HepG2 (cell line): ENCODE data around the gene CFAP61. TPM values are rescaled to one million over a fixed set of nuclear protein-coding genes. Genes with fewer than 3 reads are reported as not detected.
A peak's percentile ranks its signal among the peaks of the same experiment; 100 is the strongest.

Experiments
- ATAC-seq: fragments of 200-7000 bp; cut with Tn5 transposase; 3 replicates; pipeline ENCODE4 v1.9.1; 2020; ENCODE audit warnings: mild to moderate bottlenecking, moderate library complexity
- BruUV-seq: library from RNA; stranded (reverse); fragments of 400-500 nt; replicated peaks from 2 replicates; lab custom pipeline; 2021; lab: Mats Ljungman, UMichigan
- CTCF ChIA-PET: fragments of 300-600 bp; formaldehyde crosslinking; extraction: SDS; loops from one replicate; lab custom pipeline; 2021; ENCODE audit warnings: low total read pairs, inconsistent platforms, low intra/inter-chr PET ratio; lab: Yijun Ruan, JAX
- POLR2A ChIA-PET: fragments of 350-600 bp; sonication (Branson Sonifier 250); formaldehyde crosslinking; loops from one replicate; lab custom pipeline; 2020; ENCODE audit warnings: antibody characterized with exemption, inconsistent platforms; lab: Yijun Ruan, JAX
- DNase-seq: peaks from one replicate; pipeline ENCODE4 v3.0.0-alpha.2; 2015; ENCODE audit warnings: low spot score
- FAIRE-seq: peaks from 3 replicates; lab custom pipeline; 2011; peaks lifted over from hg19 to GRCh38; lab: Jason Lieb, UNC
- H2AFZ ChIP-seq: one replicate; pipeline ENCODE4 v1.6.1; 2011; ENCODE audit warnings: low read length, inconsistent platforms
- H3K27ac ChIP-seq: fragments of 300-600 bp; 3 replicates; pipeline ENCODE4 v1.8.0; 2011; ENCODE audit warnings: mixed run types, mild to moderate bottlenecking, mixed read lengths, low read length, inconsistent platforms; ENCODE audit not compliant: insufficient read depth; ENCODE audit errors: extremely low read length
- H3K27me3 ChIP-seq, 2 experiments: fragments of 200-600 bp in 1 of 2; 2 replicates in 1 of 2; 3 replicates in 1 of 2; pipeline versions ENCODE4 v1.6.0 to v1.8.0; 2011; ENCODE audit warnings: low read length in 2 of 2, mild to moderate bottlenecking in 2 of 2, moderate library complexity in 2 of 2, inconsistent platforms in 1 of 2; ENCODE audit not compliant: insufficient read depth in 2 of 2, control insufficient read depth in 1 of 2
- H3K36me3 ChIP-seq, 2 experiments: fragments of 200-600 bp in 1 of 2; replicated peaks in 1 of 2; 2 replicates in 1 of 2; 3 replicates in 1 of 2; pipeline versions ENCODE4 v1.5.1 to v1.8.0; 2011; ENCODE audit warnings: low read length in 2 of 2, inconsistent platforms in 1 of 2; ENCODE audit not compliant: insufficient read depth in 2 of 2, control insufficient read depth in 1 of 2
- H3K4me1 ChIP-seq: 2 replicates; pipeline ENCODE4 v1.5.1; 2012; ENCODE audit warnings: low read length, inconsistent platforms; ENCODE audit not compliant: insufficient read depth
- H3K4me2 ChIP-seq: 2 replicates; pipeline ENCODE4 v1.6.0; 2011; ENCODE audit warnings: low read depth, low read length, inconsistent platforms
- H3K4me3 ChIP-seq, 3 experiments: fragments of 200-600 bp in 1 of 3; sonication (generic), shearing (Covaris generic) in 1 of 3; replicated peaks in 1 of 3; 2 replicates each; pipeline ENCODE4 v1.5.1; 2011 to 2016; ENCODE audit warnings: low read length in 3 of 3, inconsistent platforms in 2 of 3, low read depth in 2 of 3, mild to moderate bottlenecking in 2 of 3, control low read depth in 1 of 3, mixed read lengths in 1 of 3; ENCODE audit not compliant: insufficient read depth in 1 of 3
- H3K79me2 ChIP-seq: one replicate; pipeline ENCODE4 v1.6.1; 2011; ENCODE audit warnings: low read length, inconsistent platforms; ENCODE audit not compliant: insufficient read depth
- H3K9ac ChIP-seq: 2 replicates; pipeline ENCODE4 v1.6.0; 2011; ENCODE audit warnings: mild to moderate bottlenecking, low read depth, low read length, inconsistent platforms; ENCODE audit not compliant: insufficient read depth
- H3K9me3 ChIP-seq: 2 replicates; pipeline ENCODE4 v1.5.1; 2012; ENCODE audit warnings: mild to moderate bottlenecking, low read length
- H4K20me1 ChIP-seq: 2 replicates; pipeline ENCODE4 v1.6.0; 2011; ENCODE audit warnings: inconsistent platforms, mild to moderate bottlenecking, low read length, moderate library complexity; ENCODE audit not compliant: insufficient read depth
- CREB3 ChIP-seq: sonication (generic); formaldehyde crosslinking; IDR thresholded peaks from 2 replicates; pipeline ENCODE4 v1.5.0; 2020; ENCODE audit warnings: missing genetic modification reagents
- GABPA ChIP-seq, 2 experiments: IDR thresholded peaks; 2 replicates each; pipeline ENCODE4 v1.6.1; 2011 to 2016; ENCODE audit warnings: low read depth in 2 of 2, low read length in 1 of 2, missing biosample characterization in 1 of 2, missing genetic modification characterization in 1 of 2
- IRF9 ChIP-seq: sonication (generic); formaldehyde crosslinking; IDR thresholded peaks from 2 replicates; pipeline ENCODE4 v1.8.0; 2022; ENCODE audit warnings: missing genetic modification reagents, mild to moderate bottlenecking, borderline replicate concordance
- MAFF ChIP-seq: IDR thresholded peaks from 2 replicates; pipeline ENCODE4 v1.6.1; 2011; ENCODE audit warnings: low read depth, low read length, improper control_type of control experiment
- MAFK ChIP-seq, 2 experiments: IDR thresholded peaks in 1 of 2; conservative IDR thresholded peaks in 1 of 2; 2 replicates each; pipeline ENCODE4 v1.6.1; 2011; ENCODE audit warnings: improper control_type of control experiment in 2 of 2, low read length in 2 of 2
- POGK ChIP-seq: sonication (generic); formaldehyde crosslinking; conservative IDR thresholded peaks from 2 replicates; pipeline ENCODE4 v1.8.0; 2022; ENCODE audit warnings: mild to moderate bottlenecking, moderate library complexity, missing genetic modification reagents
- SAFB2 ChIP-seq: sonication (generic); formaldehyde crosslinking; IDR thresholded peaks from 2 replicates; pipeline ENCODE4 v1.5.1; 2020; ENCODE audit warnings: missing genetic modification reagents, low read depth, mild to moderate bottlenecking, borderline replicate concordance
- ZBED4 ChIP-seq: sonication (generic); formaldehyde crosslinking; IDR thresholded peaks from 2 replicates; pipeline ENCODE4 v1.4.0; 2020; ENCODE audit warnings: missing genetic modification reagents, borderline replicate concordance
- ZC3H4 ChIP-seq: sonication (generic); formaldehyde crosslinking; IDR thresholded peaks from 2 replicates; pipeline ENCODE4 v1.4.0; 2020; ENCODE audit warnings: missing genetic modification reagents, borderline replicate concordance
- ZMYM3 ChIP-seq: sonication (generic); formaldehyde crosslinking; IDR thresholded peaks from 2 replicates; pipeline ENCODE4 v1.5.1; 2020; ENCODE audit warnings: mild to moderate bottlenecking, missing genetic modification reagents
- ZNF724P ChIP-seq: sonication (generic); formaldehyde crosslinking; IDR thresholded peaks from 2 replicates; pipeline ENCODE4 v1.8.0; 2022; ENCODE audit warnings: missing genetic modification reagents, borderline replicate concordance
- WGBS: methylation state at CpG from one replicate; pipeline ENCODE4 v1.1.6; 2017; ENCODE audit warnings: low lambda C conversion rate; 5-methylcytosine and 5-hydroxymethylcytosine counted together
- in situ Hi-C: cut with HindIII; loops from 2 replicates; pipeline ENCODE4 v1.10.0; 2017; ENCODE audit warnings: low pct_unique_long_range_greater_than_20kb; ENCODE audit not compliant: extremely low pct_ligation_motif_present
- intact Hi-C: fragments of 100-400 bp; cut with micrococcal nuclease; formaldehyde crosslinking; loops from one replicate; pipeline ENCODE4 v1.10.0; 2022; ENCODE audit not compliant: unreplicated experiment
- polyA plus RNA-seq, 8 experiments: library from polyadenylated mRNA; depleted of rRNA in 3 of 8; stranded (reverse) in 7 of 8; unstranded in 1 of 8; fragments of >200 nt; fragmentation: Illumina TruSeq in 4 of 8; extraction: Trizol in 4 of 8; gene quantifications; 2 replicates each; pipeline versions ENCODE4 v1.2.1 to v1.2.3, GENCODE V29; 2011 to 2016; ENCODE audit warnings: low read depth in 4 of 8, missing spikeins in 1 of 8, mixed read lengths in 1 of 8; ENCODE audit not compliant: insufficient read depth in 1 of 8
- total RNA-seq, 5 experiments: library from RNA; depleted of rRNA; stranded (reverse); fragments of >200 nt; fragmentation: Illumina TruSeq; extraction: Trizol; gene quantifications; 2 replicates each; pipeline ENCODE4 v1.2.3, GENCODE V29; 2016; ENCODE audit warnings: low read depth in 1 of 5

Gene CFAP61
- total and polyA plus RNA-seq, 2 of the 13 experiments (the other 11 are each of a cell fraction or from before 2014, with no cell fraction given), result 0.27 TPM; not detected in 1

- intact Hi-C loops, result no loop called here
- Histone ChIP-seq H3K27me3 (no peaks in the 10 kb centered on the region), H4K20me1 (no peaks in the 10 kb centered on the region), H3K9me3 (no peaks in the 10 kb centered on the region), H3K27ac (no peak overlapping the region), H3K79me2 (no peaks in the 10 kb centered on the region), H3K9ac (no peak overlapping the region), H3K4me2 (no peak overlapping the region), H3K4me3 (no peak overlapping the region), H3K36me3 (peaks cover 2% of the 10 kb centered on the region in 2 experiments; a peak in 1 of 5 replicates), H2AFZ (no peak overlapping the region), H3K4me1 (peaks cover 8% of the 10 kb centered on the region)
- BruUV-seq, result no TSS peak
- DNase-seq (no peak), ATAC-seq (no peak), FAIRE-seq (no peak)
- in situ Hi-C loops, result no loop called here
- 81% methylated on average over 4 of the region's 4 CpGs for WGBS
- ChIA-PET CTCF (no interaction called here), POLR2A (no interaction called here)
- TF ChIP-seq ZBED4 (CRISPR knock-in tag) (no peak), ZMYM3 (CRISPR knock-in tag) (no peak), MAFF (peak; percentile 79), ZC3H4 (CRISPR knock-in tag) (no peak), SAFB2 (CRISPR knock-in tag) (no peak), MAFK (conservative IDR thresholded peaks at IDR 0.05 in 1 of 2, IDR thresholded peaks at IDR 0.05 in 1 of 2; ENCODE audit: low read length in 2 of 2) (peak; percentile 85 to 88), GABPA (IDR thresholded peaks at IDR 0.05; ENCODE audit: low read depth, low read length) (no peak), GABPA (CRISPR knock-in tag; IDR thresholded peaks at IDR 0.05; ENCODE audit: low read depth) (no peak), CREB3 (CRISPR knock-in tag) (no peak), ZNF724P (CRISPR knock-in tag) (no peak), IRF9 (no peak), POGK (CRISPR knock-in tag) (no peak)
Measured at GRCh38 chr20:20391115-20391514, 338.8 kb downstream of the CFAP61 start.
